Gastroesophageal sphincter (tissue), 4 donors: ENCODE data around the gene R3HDM2. TPM values are rescaled to one million over a fixed set of nuclear protein-coding genes. Genes with fewer than 3 reads are reported as not detected.

Experiments
- ATAC-seq: fragments of 150-250 bp; one replicate; pipeline ENCODE4 v1.9.1; 2016; ENCODE audit warnings: mild to moderate bottlenecking, moderate library complexity
- H3K27ac ChIP-seq, 4 donors: fragments of 200-600 bp; sonication (generic) in 3 of 4; 1 replicate in 3 of 4; 2 replicates in 1 of 4; pipeline ENCODE4 v1.5.1; 2016 to 2019
- H3K27me3 ChIP-seq: fragments of 200-600 bp; sonication (generic); one replicate; pipeline ENCODE4 v1.5.1; 2019
- H3K36me3 ChIP-seq, 2 donors: fragments of 200-600 bp; sonication (generic); one replicate each; pipeline ENCODE4 v1.5.1; 2019; ENCODE audit warnings: control low read depth in 1 of 2
- H3K4me1 ChIP-seq, 3 donors: fragments of 200-600 bp; sonication (generic); 1 replicate in 2 of 3; 2 replicates in 1 of 3; pipeline ENCODE4 v1.5.1; 2016 to 2019; ENCODE audit warnings: control low read depth in 2 of 3
- H3K4me3 ChIP-seq, 2 donors: fragments of 200-600 bp; sonication (generic); one replicate each; pipeline ENCODE4 v1.5.1; 2019; ENCODE audit warnings: mild to moderate bottlenecking in 1 of 2, moderate library complexity in 1 of 2
- H3K9me3 ChIP-seq, 3 donors: fragments of 200-600 bp; sonication (generic); one replicate each; pipeline ENCODE4 v1.5.1; 2017 to 2019; ENCODE audit warnings: control low read depth in 2 of 3
- EP300 ChIP-seq: sonication (generic); formaldehyde crosslinking; IDR thresholded peaks from one replicate; pipeline ENCODE4 v1.6.1; 2017; ENCODE audit warnings: antibody characterized with exemption, mild to moderate bottlenecking
- POLR2A ChIP-seq, 2 donors: fragments of 450-650 bp; IDR thresholded peaks; one replicate each; pipeline ENCODE4 v1.6.1; 2017; ENCODE audit warnings: antibody characterized with exemption in 2 of 2, mild to moderate bottlenecking in 2 of 2, moderate library complexity in 1 of 2
- POLR2AphosphoS5 ChIP-seq: sonication (generic); formaldehyde crosslinking; IDR thresholded peaks from one replicate; pipeline ENCODE4 v1.6.1; 2017; ENCODE audit warnings: antibody characterized with exemption
- WGBS, 2 donors: methylation state at CpG; one replicate each; pipeline ENCODE4 v1.1.5; 2018; ENCODE audit warnings: low coverage in 1 of 2; 5-methylcytosine and 5-hydroxymethylcytosine counted together
- small RNA-seq, 4 donors: library from RNA; depleted of rRNA; stranded (forward); fragments of <200 nt; gene quantifications; one replicate each; pipeline ENCODE3, GENCODE V24; 2016
- total RNA-seq, 4 donors: library from RNA; depleted of rRNA; stranded (reverse); fragments of >200 nt; gene quantifications; one replicate each; pipeline ENCODE4 v1.1.0, GENCODE V29; 2016
- TF ChIP-seq, protein P1 (sequence below), 4 experiments: fragments of 200-600 bp in 2 of 4; fragments of 450-650 bp in 2 of 4; sonication (generic) in 1 of 4; IDR thresholded peaks; one replicate each; pipeline ENCODE4 v1.5.1; 2017 to 2019; ENCODE audit warnings: antibody characterized with exemption in 4 of 4, mild to moderate bottlenecking in 2 of 4, moderate library complexity in 2 of 4

R3HDM2 gene
- total RNA-seq, 4 donors from 2014 or later: 38.0 to 60.1 (median 45.9) TPM

DNA sequence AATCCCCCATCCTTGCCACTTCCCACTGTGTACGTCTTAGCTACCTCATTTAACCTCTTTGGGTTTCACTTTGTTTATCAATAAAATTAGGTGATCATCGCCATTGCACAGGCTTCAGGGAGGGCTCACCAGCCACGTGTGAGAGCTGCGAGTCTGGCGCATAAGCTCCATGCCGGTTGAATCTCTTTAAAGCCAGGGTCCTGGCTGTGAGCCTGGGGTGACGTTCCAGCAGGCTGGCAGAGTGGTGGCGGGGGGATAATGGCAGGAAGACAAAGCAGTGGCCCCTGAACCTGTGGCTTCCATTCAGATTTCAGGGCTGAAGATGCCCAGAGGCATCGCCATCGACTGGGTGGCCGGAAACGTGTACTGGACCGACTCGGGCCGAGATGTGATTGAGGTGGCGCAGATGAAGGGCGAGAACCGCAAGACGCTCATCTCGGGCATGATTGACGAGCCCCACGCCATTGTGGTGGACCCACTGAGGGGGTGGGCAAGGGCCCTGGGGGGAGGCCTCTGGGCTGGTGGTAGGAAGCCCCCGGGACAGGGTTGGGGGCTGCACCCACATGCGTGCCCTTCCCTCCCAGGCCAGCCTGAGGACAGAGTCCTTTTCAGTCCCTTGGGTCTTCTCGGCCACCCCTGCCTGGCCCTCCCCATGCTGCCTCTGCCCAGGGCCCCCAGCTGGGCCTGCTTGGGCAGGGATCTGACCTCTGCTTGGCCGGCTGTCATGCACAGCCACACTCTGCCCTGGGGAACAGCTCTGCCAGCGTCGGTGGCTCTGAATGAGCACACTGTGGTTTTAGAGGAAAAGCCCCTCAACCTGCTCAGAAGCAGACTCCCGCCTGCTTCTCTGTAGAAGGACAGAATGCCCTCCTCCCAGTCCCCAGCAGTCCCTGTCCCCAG, 222.9 kb downstream of the R3HDM2 start:
- peaks cover 0 to 97% of the 10 kb centered on the region in 2 donors for H3K36me3 ChIP-seq
- ATAC-seq: no peak
- 76 to 83% methylated on average over 3 to 6 of the region's 29 CpGs for WGBS, 2 donors
- H3K4me3 ChIP-seq: no peak overlapping the region
- no peak for TF ChIP-seq EP300
- TF ChIP-seq, protein P1, sequence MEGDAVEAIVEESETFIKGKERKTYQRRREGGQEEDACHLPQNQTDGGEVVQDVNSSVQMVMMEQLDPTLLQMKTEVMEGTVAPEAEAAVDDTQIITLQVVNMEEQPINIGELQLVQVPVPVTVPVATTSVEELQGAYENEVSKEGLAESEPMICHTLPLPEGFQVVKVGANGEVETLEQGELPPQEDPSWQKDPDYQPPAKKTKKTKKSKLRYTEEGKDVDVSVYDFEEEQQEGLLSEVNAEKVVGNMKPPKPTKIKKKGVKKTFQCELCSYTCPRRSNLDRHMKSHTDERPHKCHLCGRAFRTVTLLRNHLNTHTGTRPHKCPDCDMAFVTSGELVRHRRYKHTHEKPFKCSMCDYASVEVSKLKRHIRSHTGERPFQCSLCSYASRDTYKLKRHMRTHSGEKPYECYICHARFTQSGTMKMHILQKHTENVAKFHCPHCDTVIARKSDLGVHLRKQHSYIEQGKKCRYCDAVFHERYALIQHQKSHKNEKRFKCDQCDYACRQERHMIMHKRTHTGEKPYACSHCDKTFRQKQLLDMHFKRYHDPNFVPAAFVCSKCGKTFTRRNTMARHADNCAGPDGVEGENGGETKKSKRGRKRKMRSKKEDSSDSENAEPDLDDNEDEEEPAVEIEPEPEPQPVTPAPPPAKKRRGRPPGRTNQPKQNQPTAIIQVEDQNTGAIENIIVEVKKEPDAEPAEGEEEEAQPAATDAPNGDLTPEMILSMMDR (IDR thresholded peaks at IDR 0.05): no peak
- TF ChIP-seq POLR2AphosphoS5: no peak
- peak overlapping the region in 2 of 4 donors; percentile 31 to 32 for H3K27ac ChIP-seq
- no peaks in the 10 kb centered on the region for H3K9me3 ChIP-seq
- no peaks in the 10 kb centered on the region for H3K27me3 ChIP-seq
- H3K4me1 ChIP-seq: peaks cover 0 to 19% (median 0%) of the 10 kb centered on the region in 3 donors

DNA sequence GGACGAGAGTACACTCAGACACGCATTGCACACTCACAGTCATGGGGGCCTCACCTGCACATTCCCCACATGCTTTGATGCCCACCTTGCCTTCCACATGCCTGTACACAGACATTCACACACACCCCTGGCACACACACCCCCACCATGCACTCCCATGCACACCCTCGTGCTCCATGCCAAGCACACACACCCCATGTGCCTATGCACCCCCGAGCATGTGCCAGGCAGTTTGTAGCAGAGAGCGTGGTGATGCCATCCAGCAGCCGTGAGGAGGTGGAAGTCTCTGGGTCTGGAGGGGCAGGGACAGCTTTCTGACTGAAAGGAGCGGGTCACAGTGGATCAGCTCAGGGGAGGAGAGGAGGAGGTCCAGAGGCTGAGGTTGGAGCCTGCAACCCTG, 224.9 kb downstream of the R3HDM2 start:
- peaks cover 0 to 15% (median 0%) of the 10 kb centered on the region in 3 donors for H3K4me1 ChIP-seq
- H3K4me3 ChIP-seq: no peak overlapping the region
- H3K36me3 ChIP-seq: peaks cover 0 to 98% of the 10 kb centered on the region in 2 donors
- no peak for ATAC-seq
- no peak for TF ChIP-seq POLR2A (IDR thresholded peaks at IDR 0.05)
- 89 to 100% methylated on average over 1 to 3 of the region's 7 CpGs for WGBS, 2 donors
- no peaks in the 10 kb centered on the region for H3K9me3 ChIP-seq
- no peaks in the 10 kb centered on the region for H3K27me3 ChIP-seq
- no peak overlapping the region for H3K27ac ChIP-seq

DNA sequence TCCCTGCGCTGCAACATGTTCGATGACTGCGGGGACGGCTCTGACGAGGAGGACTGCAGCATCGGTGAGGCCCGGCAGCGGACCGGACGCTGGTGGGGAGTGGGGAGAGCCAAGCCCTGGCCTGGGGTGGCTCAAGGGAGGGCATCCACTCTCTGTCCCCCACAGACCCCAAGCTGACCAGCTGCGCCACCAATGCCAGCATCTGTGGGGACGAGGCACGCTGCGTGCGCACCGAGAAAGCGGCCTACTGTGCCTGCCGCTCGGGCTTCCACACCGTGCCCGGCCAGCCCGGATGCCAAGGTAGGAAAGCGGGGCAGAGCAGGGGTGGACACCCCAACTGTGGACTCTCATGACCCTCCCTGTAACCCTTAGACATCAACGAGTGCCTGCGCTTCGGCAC, 225.7 kb downstream of the R3HDM2 start:
- H3K27me3 ChIP-seq: no peaks in the 10 kb centered on the region
- H3K36me3 ChIP-seq: peaks cover 0 to 98% of the 10 kb centered on the region in 2 donors
- no CpG with 5 or more reads among the region's 26 CpGs for WGBS, 2 donors
- no peak overlapping the region for H3K27ac ChIP-seq
- no peak for ATAC-seq
- TF ChIP-seq, protein P1 (IDR thresholded peaks at IDR 0.05): no peak
- no peak for TF ChIP-seq POLR2AphosphoS5
- TF ChIP-seq EP300: no peak
- TF ChIP-seq POLR2A (IDR thresholded peaks at IDR 0.05): no peak
- no peaks in the 10 kb centered on the region for H3K9me3 ChIP-seq
- no peak overlapping the region for H3K4me3 ChIP-seq
- peaks cover 0 to 15% (median 0%) of the 10 kb centered on the region in 3 donors for H3K4me1 ChIP-seq

DNA sequence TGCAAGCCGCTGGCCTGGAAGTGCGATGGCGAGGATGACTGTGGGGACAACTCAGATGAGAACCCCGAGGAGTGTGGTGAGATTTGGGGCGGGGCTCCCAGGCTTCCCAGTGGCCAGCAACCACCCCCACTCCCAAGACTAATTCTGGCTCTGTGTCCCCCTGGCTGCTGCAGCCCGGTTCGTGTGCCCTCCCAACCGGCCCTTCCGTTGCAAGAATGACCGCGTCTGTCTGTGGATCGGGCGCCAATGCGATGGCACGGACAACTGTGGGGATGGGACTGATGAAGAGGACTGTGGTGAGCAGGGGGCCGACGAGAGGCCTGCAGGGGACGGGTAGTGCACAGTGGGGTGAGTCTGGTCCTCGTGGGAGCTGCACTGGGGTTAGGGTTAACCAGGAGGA, 226.4 kb downstream of the R3HDM2 start:
- no peak overlapping the region for H3K27ac ChIP-seq
- H3K36me3 ChIP-seq: peaks cover 0 to 98% of the 10 kb centered on the region in 2 donors
- no peak overlapping the region for H3K4me3 ChIP-seq
- no peak for ATAC-seq
- TF ChIP-seq, protein P1 (IDR thresholded peaks at IDR 0.05): no peak
- TF ChIP-seq EP300 (no peak), POLR2AphosphoS5 (no peak), POLR2A (IDR thresholded peaks at IDR 0.05) (no peak)
- H3K9me3 ChIP-seq: no peaks in the 10 kb centered on the region
- WGBS, 2 donors: 80 to 95% methylated on average over 2 to 10 of the region's 19 CpGs
- H3K27me3 ChIP-seq: no peaks in the 10 kb centered on the region
- H3K4me1 ChIP-seq: peaks cover 0 to 15% (median 0%) of the 10 kb centered on the region in 3 donors

DNA sequence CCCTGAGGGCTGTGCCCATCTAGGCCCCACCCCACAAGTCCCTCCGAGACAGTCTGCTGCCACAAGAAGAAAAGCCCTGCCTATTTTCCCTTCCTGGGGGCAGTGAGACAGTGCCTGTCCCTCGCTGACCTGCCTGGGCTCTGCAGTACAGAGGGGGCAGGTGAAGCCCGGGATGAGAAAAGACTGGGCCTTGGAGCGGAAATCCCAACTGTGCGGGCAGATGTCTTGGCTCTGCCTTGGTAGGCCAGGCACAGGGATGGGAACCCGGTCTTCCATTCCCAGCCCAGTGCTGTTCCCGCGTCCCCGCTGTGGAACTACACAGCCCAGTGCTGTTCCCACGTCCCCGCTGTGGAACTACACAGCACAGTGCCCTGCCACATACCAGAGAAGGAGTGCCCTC, 227.1 kb downstream of the R3HDM2 start:
- Histone ChIP-seq H3K9me3 (no peaks in the 10 kb centered on the region), H3K27ac (no peak overlapping the region), H3K27me3 (no peaks in the 10 kb centered on the region), H3K4me1 (peaks cover 0 to 11% (median 0%) of the 10 kb centered on the region in 3 donors), H3K36me3 (peaks cover 0 to 98% of the 10 kb centered on the region in 2 donors), H3K4me3 (no peak overlapping the region)
- no peak for TF ChIP-seq EP300
- TF ChIP-seq, protein P1 (IDR thresholded peaks at IDR 0.05): no peak
- TF ChIP-seq POLR2AphosphoS5: no peak
- no peak for TF ChIP-seq POLR2A (IDR thresholded peaks at IDR 0.05)
- ATAC-seq: no peak
- WGBS, 2 donors: 75% methylated on average over 4 of the region's 11 CpGs; no CpG with 5 or more reads in 1 of the 2 donors

Small RNA genes within 50 kb of the gene (small RNA-seq; reads per million reads assigned to genes)
- gene RNU6-879P: 0 reads per million in 4 donors

Other genes starting within 250 kb of the R3HDM2 start
- gene NXPH4, start 214.2 kb downstream of the R3HDM2 start, total RNA-seq: 1 to 10 TPM in 1 of 4 donors, not detected in 3; 1.1 TPM
- gene SHMT2, start 201.3 kb downstream of the R3HDM2 start, total RNA-seq: 10 to 100 TPM; 20.5 to 42.4 (median 34.4) TPM
- under 1 TPM in 3 of 4 donors, not detected in 1; 0.32 to 0.94 (median 0.35) TPM for gene STAC3, start 179.9 kb downstream of the R3HDM2 start, total RNA-seq
- not detected for gene INHBC, start 3.7 kb upstream of the R3HDM2 start, total RNA-seq
- gene INHBE, start 24.3 kb upstream of the R3HDM2 start, total RNA-seq: not detected
- 1 to 10 TPM in 1 of 4 donors, under 1 TPM in 3; 0.15 to 3.6 (median 0.30) TPM for gene GLI1, start 28.7 kb upstream of the R3HDM2 start, total RNA-seq
- gene ARHGAP9, start 48.8 kb upstream of the R3HDM2 start, total RNA-seq: 10 to 100 TPM in 1 of 4 donors, 1 to 10 TPM in 3; 5.6 to 13.1 (median 8.9) TPM
- 100 to 1,000 TPM in 1 of 4 donors, 10 to 100 TPM in 3; 67.4 to 209 (median 81.7) TPM for gene MARS1, start 57.0 kb upstream of the R3HDM2 start, total RNA-seq
- 10 to 100 TPM; 17.7 to 41.2 (median 36.5) TPM for gene DDIT3, start 89.5 kb upstream of the R3HDM2 start, total RNA-seq
- 10 to 100 TPM in 3 of 4 donors, 1 to 10 TPM in 1; 8.9 to 22.6 (median 19.7) TPM for gene MBD6, start 91.8 kb upstream of the R3HDM2 start, total RNA-seq
- 100 to 1,000 TPM; 138 to 204 (median 182) TPM for gene DCTN2, start 116.1 kb upstream of the R3HDM2 start, total RNA-seq
- 1 to 10 TPM in 3 of 4 donors, under 1 TPM in 1; 0.89 to 4.7 (median 1.6) TPM for gene KIF5A, start 119.0 kb upstream of the R3HDM2 start, total RNA-seq
- gene PIP4K2C, start 160.1 kb upstream of the R3HDM2 start, total RNA-seq: 10 to 100 TPM; 21.7 to 38.7 (median 33.1) TPM
- 10 to 100 TPM; 34.6 to 70.2 (median 53.2) TPM for gene DTX3, start 173.8 kb upstream of the R3HDM2 start, total RNA-seq
- gene ARHGEF25, start 180.4 kb upstream of the R3HDM2 start, total RNA-seq: 100 to 1,000 TPM; 116 to 140 (median 128) TPM
- 10 to 100 TPM in 1 of 4 donors, 1 to 10 TPM in 3; 2.3 to 10.1 (median 5.0) TPM for gene B4GALNT1, start 202.2 kb upstream of the R3HDM2 start, total RNA-seq